SJSA1 (cell line): ENCODE data around the gene POFUT2. TPM values are rescaled to one million over a fixed set of nuclear protein-coding genes. Genes with fewer than 3 reads are reported as not detected.
"Not testable (repeated sequence)": the region's sequence is repeated elsewhere in the genome, so short reads cannot be mapped to it uniquely, and the experiment has no call there.

Source experiments
- DNase-seq, 2 experiments: peaks; one replicate each; pipeline ENCODE4 v3.0.0-alpha.2; 2015 to 2020; ENCODE audit warnings: low spot score in 2 of 2, low read depth in 1 of 2
- H3K27ac ChIP-seq: fragments of 250-450 bp; sonication (Bioruptor Pico); 2 replicates; pipeline ENCODE4 v1.5.1; 2020; ENCODE audit warnings: mild to moderate bottlenecking, moderate library complexity
- H3K27me3 ChIP-seq: fragments of 250-450 bp; sonication (Bioruptor Pico); replicated peaks from 2 replicates; pipeline ENCODE4 v1.5.1; 2020; ENCODE audit warnings: mild to moderate bottlenecking, moderate library complexity
- H3K36me3 ChIP-seq: fragments of 250-450 bp; sonication (Bioruptor Pico); 2 replicates; pipeline ENCODE4 v1.5.1; 2020; ENCODE audit warnings: mild to moderate bottlenecking
- H3K4me1 ChIP-seq: fragments of 250-450 bp; sonication (Bioruptor Pico); replicated peaks from 2 replicates; pipeline ENCODE4 v1.6.1; 2021; ENCODE audit warnings: mild to moderate bottlenecking
- H3K4me3 ChIP-seq: fragments of 250-450 bp; sonication (Bioruptor Pico); 2 replicates; pipeline ENCODE4 v1.5.1; 2020; ENCODE audit warnings: mild to moderate bottlenecking
- H3K9me3 ChIP-seq: fragments of 250-450 bp; sonication (Bioruptor Pico); replicated peaks from 2 replicates; pipeline ENCODE4 v1.5.1; 2020; ENCODE audit warnings: mild to moderate bottlenecking
- total RNA-seq: library from RNA; depleted of rRNA; stranded (reverse); fragments of >200 nt; shearing (Covaris generic); gene quantifications from 2 replicates; pipeline ENCODE4 v1.2.3, GENCODE V29; 2014

Gene POFUT2
- total RNA-seq, 1 experiment from 2014 or later: 42.0 TPM

DNA sequence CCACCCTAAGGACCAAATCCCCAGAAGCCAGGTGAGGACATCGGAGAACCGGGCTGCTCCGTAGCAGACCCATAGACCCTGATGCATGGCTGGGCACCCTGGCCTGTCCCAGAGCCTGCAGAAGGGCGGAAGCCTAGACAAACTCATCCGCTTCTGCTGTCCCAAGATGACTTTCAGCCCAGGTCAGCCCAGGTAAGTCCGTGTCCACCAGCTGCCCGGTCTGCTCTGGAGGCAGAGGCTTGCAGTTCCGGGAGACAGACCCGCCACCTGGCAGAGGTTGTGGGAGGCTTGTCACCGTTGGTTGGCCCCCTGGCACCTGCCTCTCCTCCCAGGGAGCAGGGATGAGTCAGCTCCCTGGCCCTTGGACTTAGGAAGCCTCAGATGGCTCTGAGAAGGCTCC is 22.8 kb upstream of the POFUT2 start:
- Histone ChIP-seq H3K27ac (no peak overlapping the region), H3K27me3 (no peaks in the 10 kb centered on the region), H3K36me3 (no peaks in the 10 kb centered on the region), H3K9me3 (no peaks in the 10 kb centered on the region), H3K4me3 (no peak overlapping the region), H3K4me1 (peaks cover 36% of the 10 kb centered on the region)
- no peak for DNase-seq

DNA sequence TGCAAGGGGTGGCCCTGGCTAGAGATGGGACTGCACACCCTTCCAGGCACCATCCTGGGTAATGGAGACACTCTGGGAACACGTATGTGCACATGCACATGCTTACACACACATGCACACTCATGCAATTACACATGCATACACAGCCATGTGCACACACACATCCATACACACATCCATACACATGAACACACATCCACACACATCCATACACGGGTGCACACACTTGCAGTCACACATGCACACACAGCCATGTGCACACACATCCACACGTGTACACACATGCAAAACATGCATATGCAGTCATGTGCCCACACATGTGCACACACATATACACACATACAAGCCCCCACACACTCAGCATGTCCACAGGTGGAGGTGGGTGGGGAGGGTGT is 22.3 kb upstream of the POFUT2 start:
- Histone ChIP-seq H3K9me3 (no peaks in the 10 kb centered on the region), H3K36me3 (no peaks in the 10 kb centered on the region), H3K27ac (no peak overlapping the region), H3K4me3 (no peak overlapping the region), H3K27me3 (no peaks in the 10 kb centered on the region), H3K4me1 (peaks cover 38% of the 10 kb centered on the region)
- DNase-seq: no peak

- Histone ChIP-seq H3K27me3 (no peaks in the 10 kb centered on the region), H3K4me3 (no peak overlapping the region), H3K4me1 (peaks cover 45% of the 10 kb centered on the region), H3K27ac (peak overlapping the region; percentile 93), H3K36me3 (no peaks in the 10 kb centered on the region), H3K9me3 (no peaks in the 10 kb centered on the region)
- DNase-seq: peak; percentile 89 to 94
Measured at GRCh38 chr21:45309069-45309986, 21.6 kb upstream of the POFUT2 start.

GRCh38 chr21:45308194-45309068 is 20.7 kb upstream of the POFUT2 start:
- peak; percentile 92 for DNase-seq
- Histone ChIP-seq H3K4me3 (no peak overlapping the region), H3K27me3 (no peaks in the 10 kb centered on the region), H3K36me3 (no peaks in the 10 kb centered on the region), H3K9me3 (no peaks in the 10 kb centered on the region), H3K27ac (peak overlapping the region; percentile 93), H3K4me1 (peaks cover 47% of the 10 kb centered on the region)

DNA sequence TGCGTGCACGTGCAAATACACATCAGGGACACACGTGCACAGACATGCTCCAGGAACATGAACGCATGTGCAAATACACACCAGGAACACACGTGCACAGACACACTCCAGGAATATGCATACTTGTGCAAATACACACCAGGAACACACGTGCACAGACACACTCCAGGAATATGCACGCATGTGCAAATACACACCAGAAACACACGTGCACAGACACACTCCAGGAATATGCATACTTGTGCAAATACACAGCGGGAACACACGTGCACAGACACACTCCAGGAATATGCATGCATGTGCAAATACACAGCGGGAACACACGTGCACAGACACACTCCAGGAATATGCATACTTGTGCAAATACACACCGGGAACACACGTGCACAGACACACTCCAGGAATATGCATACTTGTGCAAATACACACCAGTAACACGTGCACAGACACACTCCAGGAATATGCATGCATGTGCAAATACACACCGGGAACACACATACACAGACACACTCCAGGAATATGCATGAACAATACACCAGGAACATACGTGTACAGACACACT is 20.0 kb upstream of the POFUT2 start:
- H3K4me3 ChIP-seq, H3K9me3 ChIP-seq, H3K27me3 ChIP-seq, DNase-seq, H3K36me3 ChIP-seq: not testable (repeated sequence)
- Histone ChIP-seq H3K27ac (peak overlapping the region; percentile 93; the same call in 1 of the 2 replicates), H3K4me1 (peaks cover 47% of the 10 kb centered on the region)

- peak overlapping the region; percentile 2; the same call in 1 of the 2 replicates for H3K27ac ChIP-seq
- H3K4me3 ChIP-seq: no peak overlapping the region
- no peaks in the 10 kb centered on the region for H3K9me3 ChIP-seq
- H3K36me3 ChIP-seq: no peaks in the 10 kb centered on the region
- no peaks in the 10 kb centered on the region for H3K27me3 ChIP-seq
- DNase-seq: no peak
- peaks cover 51% of the 10 kb centered on the region for H3K4me1 ChIP-seq
Measured at GRCh38 chr21:45306832-45307571, 19.3 kb upstream of the POFUT2 start.

DNA sequence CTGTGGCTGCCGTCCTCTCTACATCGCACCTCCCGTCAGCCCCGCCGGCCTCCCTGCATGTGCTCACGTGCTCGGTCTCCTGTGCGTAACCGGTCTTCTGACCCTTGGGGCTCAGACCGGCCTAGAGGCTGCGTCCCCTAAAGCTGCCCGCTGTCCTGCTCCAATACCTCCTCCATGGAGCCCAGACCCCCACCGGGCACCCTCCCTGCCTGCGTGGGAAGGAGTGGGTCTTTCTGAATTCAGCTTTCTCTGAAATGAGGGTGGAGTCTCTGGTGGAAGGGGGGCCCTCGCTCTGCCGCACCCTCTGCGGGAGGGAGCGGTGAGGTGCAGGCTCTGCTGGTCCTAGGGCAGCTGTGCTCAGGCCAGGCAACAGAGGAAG is 18.7 kb upstream of the POFUT2 start:
- Histone ChIP-seq H3K9me3 (no peaks in the 10 kb centered on the region), H3K27me3 (no peaks in the 10 kb centered on the region), H3K27ac (no peak overlapping the region), H3K4me1 (peaks cover 57% of the 10 kb centered on the region), H3K36me3 (no peaks in the 10 kb centered on the region), H3K4me3 (no peak overlapping the region)
- DNase-seq: no peak

- Histone ChIP-seq H3K9me3 (no peaks in the 10 kb centered on the region), H3K27me3 (no peaks in the 10 kb centered on the region), H3K36me3 (no peaks in the 10 kb centered on the region), H3K4me3 (no peak overlapping the region), H3K4me1 (peaks cover 63% of the 10 kb centered on the region), H3K27ac (no peak overlapping the region)
- DNase-seq: no peak
Measured at GRCh38 chr21:45305836-45306235, 18.1 kb upstream of the POFUT2 start.

GRCh38 chr21:45304945-45305344 is 17.2 kb upstream of the POFUT2 start:
- Histone ChIP-seq H3K4me1 (peaks cover 70% of the 10 kb centered on the region), H3K27me3 (no peaks in the 10 kb centered on the region), H3K4me3 (no peak overlapping the region), H3K27ac (no peak overlapping the region), H3K9me3 (no peaks in the 10 kb centered on the region), H3K36me3 (no peaks in the 10 kb centered on the region)
- DNase-seq: no peak

GRCh38 chr21:45304476-45304830 is 16.8 kb upstream of the POFUT2 start:
- Histone ChIP-seq H3K4me3 (no peak overlapping the region), H3K4me1 (peaks cover 70% of the 10 kb centered on the region), H3K36me3 (no peaks in the 10 kb centered on the region), H3K27me3 (no peaks in the 10 kb centered on the region), H3K9me3 (no peaks in the 10 kb centered on the region), H3K27ac (no peak overlapping the region)
- DNase-seq: no peak

GRCh38 chr21:45303751-45304475 is 16.2 kb upstream of the POFUT2 start:
- peaks cover 65% of the 10 kb centered on the region for H3K4me1 ChIP-seq
- no peak overlapping the region for H3K4me3 ChIP-seq
- no peaks in the 10 kb centered on the region for H3K36me3 ChIP-seq
- no peak for DNase-seq
- H3K27me3 ChIP-seq: no peaks in the 10 kb centered on the region
- H3K27ac ChIP-seq: no peak overlapping the region
- no peaks in the 10 kb centered on the region for H3K9me3 ChIP-seq

DNA sequence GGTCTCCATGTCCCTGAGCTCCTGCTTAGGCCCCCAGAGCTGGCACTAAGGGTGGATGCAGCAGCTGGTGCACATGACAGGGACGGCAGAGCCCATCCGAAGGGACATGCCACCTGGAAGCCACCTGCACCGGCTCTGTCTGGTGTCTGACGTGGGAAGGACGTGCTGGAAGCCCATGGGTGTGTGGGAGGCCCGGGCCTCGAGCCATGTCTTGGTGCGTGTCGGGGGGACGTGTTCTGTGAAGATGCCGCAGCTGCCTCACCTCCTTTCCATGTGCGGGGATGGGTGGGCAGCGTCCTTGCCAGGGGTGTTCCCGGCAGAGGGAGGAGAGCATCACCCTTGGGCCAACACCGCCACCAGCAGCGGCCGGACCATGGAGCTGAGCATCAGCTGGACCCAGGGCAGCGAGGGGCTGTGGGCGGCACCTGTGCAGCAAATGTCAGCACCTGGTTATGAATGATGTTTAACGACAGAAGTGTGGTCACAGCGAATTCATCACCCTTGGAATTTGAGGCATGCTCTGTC is 15.5 kb upstream of the POFUT2 start:
- H3K4me1 ChIP-seq: peaks cover 57% of the 10 kb centered on the region
- H3K9me3 ChIP-seq: no peaks in the 10 kb centered on the region
- H3K27me3 ChIP-seq: no peaks in the 10 kb centered on the region
- no peak overlapping the region for H3K27ac ChIP-seq
- no peak for DNase-seq
- H3K4me3 ChIP-seq: no peak overlapping the region
- no peaks in the 10 kb centered on the region for H3K36me3 ChIP-seq
